Immature natural killer cell (primary cell): ENCODE results near the gene MTERF2. TPM values are rescaled to one million over a fixed set of nuclear protein-coding genes. Genes with fewer than 3 reads are reported as not detected.
"Not testable (repeated sequence)": the region's sequence is repeated elsewhere in the genome, so short reads cannot be mapped to it uniquely, and the experiment has no call there.

Experiments used
- DNase-seq, 3 donors: peaks; one replicate each; pipeline ENCODE4 v3.0.0; 2022; ENCODE audit warnings: mixed read lengths in 1 of 3
- H3K27ac Mint-ChIP-seq, 6 donors: one replicate each; pipeline ENCODE4 v1.8.0; 2020; ENCODE audit warnings: mixed read lengths in 6 of 6, mild to moderate bottlenecking in 5 of 6, inconsistent platforms in 4 of 6, moderate library complexity in 3 of 6
- H3K27me3 Mint-ChIP-seq, 3 donors: one replicate each; pipeline ENCODE4 v1.8.0; 2020 to 2021; ENCODE audit warnings: low read depth in 3 of 3, mild to moderate bottlenecking in 3 of 3, mixed read lengths in 3 of 3, moderate library complexity in 3 of 3, inconsistent platforms in 1 of 3
- H3K36me3 Mint-ChIP-seq, 3 donors: one replicate each; pipeline ENCODE4 v1.8.0; 2020; ENCODE audit warnings: mixed read lengths in 3 of 3, inconsistent platforms in 2 of 3, mild to moderate bottlenecking in 2 of 3
- H3K4me1 Mint-ChIP-seq, 2 donors: one replicate each; pipeline ENCODE4 v1.8.0; 2020; ENCODE audit warnings: inconsistent platforms in 2 of 2, mild to moderate bottlenecking in 2 of 2, mixed read lengths in 2 of 2, moderate library complexity in 1 of 2
- H3K4me3 Mint-ChIP-seq, 5 donors: one replicate each; pipeline ENCODE4 v1.8.0; 2020; ENCODE audit warnings: mild to moderate bottlenecking in 5 of 5, mixed read lengths in 5 of 5, inconsistent platforms in 3 of 5, moderate library complexity in 3 of 5
- H3K9me3 Mint-ChIP-seq, 6 donors: one replicate each; pipeline ENCODE4 v1.8.0; 2020; ENCODE audit warnings: mild to moderate bottlenecking in 6 of 6, mixed read lengths in 6 of 6, inconsistent platforms in 4 of 6, moderate library complexity in 3 of 6
- polyA plus RNA-seq, 3 donors: library from polyadenylated mRNA; unstranded; fragments of 300-500 nt; fragmentation: Illumina TruSeq; gene quantifications; one replicate each; pipeline ENCODE4 v1.2.3, GENCODE V29; 2021

Gene MTERF2, protein sequence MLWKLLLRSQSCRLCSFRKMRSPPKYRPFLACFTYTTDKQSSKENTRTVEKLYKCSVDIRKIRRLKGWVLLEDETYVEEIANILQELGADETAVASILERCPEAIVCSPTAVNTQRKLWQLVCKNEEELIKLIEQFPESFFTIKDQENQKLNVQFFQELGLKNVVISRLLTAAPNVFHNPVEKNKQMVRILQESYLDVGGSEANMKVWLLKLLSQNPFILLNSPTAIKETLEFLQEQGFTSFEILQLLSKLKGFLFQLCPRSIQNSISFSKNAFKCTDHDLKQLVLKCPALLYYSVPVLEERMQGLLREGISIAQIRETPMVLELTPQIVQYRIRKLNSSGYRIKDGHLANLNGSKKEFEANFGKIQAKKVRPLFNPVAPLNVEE
- polyA plus RNA-seq, result 10 to 100 TPM in 1 of 3 donors, 1 to 10 TPM in 2; 7.7 to 10.6 (median 9.7) TPM

DNA sequence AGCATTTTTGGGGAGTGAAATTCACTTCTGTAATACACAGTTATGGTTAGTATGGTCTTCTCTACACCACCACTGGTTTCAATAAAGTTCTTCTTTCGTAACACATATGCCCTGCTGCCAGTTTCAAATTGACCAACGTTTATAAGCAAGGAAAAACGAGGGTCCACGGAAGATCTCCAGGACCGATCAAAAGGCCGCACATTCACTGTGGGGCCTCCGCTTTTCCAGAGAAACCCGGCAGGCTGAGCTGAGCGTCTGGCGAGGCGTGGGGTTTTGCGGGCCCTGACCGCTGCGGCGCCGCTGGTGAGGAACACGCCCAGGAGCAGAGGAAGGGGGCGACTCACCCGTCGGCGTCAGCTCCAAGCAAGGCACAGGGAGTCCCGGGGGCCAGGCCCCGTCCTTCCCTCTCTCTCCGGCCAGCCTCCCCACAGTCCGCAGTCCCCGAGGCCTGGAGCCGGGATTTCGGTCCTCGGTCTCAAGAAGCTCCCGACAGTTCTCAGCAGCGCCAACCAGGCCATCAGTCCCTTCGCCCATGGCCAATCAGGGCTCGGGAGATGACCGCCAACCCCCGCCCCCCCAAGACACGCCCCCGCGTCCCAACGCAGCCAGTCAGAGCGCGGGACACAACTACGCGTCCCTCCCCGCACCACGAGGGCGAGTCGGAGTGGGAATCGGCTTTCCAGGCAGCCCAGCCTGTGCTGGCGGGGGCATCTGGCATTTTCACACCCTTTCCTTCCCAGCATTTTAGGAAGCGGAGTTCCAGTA is at the start of gene MTERF2:
Gene MTERF2, minus strand, starts transcription at position 522 of the 765 bp plus-strand sequence. CDS start 8,432 bp downstream, outside the sequence.
- no peaks in the 10 kb centered on the region for H3K9me3 Mint-ChIP-seq
- peaks cover 37 to 40% of the 10 kb centered on the region in 2 donors for H3K4me1 Mint-ChIP-seq
- peaks cover 3 to 9% (median 3%) of the 10 kb centered on the region in 3 donors for H3K27me3 Mint-ChIP-seq
- H3K4me3 Mint-ChIP-seq, result peak within 1 kb of the TSS; percentile 95 to 99 (median 98)
- DNase-seq, result peak; percentile 79 to 81 (median 80)
- H3K27ac Mint-ChIP-seq, result peak within 1 kb of the TSS; percentile 93 to 97 (median 95)
- H3K36me3 Mint-ChIP-seq, result peaks cover 12 to 20% (median 18%) of the 10 kb centered on the region in 3 donors

DNA sequence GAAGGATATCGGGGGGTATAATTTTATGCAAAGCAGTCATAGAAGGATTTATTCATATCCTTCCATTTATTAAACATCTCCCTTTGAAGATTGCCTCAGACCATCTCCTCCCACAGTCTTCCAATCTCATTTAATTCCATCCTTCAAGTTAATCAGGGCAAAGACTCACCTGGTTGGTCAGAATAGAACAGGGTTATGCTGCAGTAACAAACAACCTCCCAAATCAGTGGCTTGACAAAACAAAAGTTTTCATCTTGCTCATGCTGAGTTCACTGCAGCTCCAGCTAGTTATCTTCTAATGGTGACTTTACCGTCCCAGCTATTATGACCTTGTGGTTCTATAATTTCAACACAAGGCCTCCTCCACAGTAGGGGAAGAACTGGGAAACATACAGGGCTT is 48.8 kb upstream of the MTERF2 start:
- no peaks in the 10 kb centered on the region for H3K9me3 Mint-ChIP-seq
- no peak for DNase-seq
- H3K27me3 Mint-ChIP-seq, result peaks cover 1 to 18% (median 5%) of the 10 kb centered on the region in 3 donors
- peaks cover 11 to 17% (median 14%) of the 10 kb centered on the region in 3 donors for H3K36me3 Mint-ChIP-seq
- H3K4me3 Mint-ChIP-seq, result no peak overlapping the region
- peaks cover 28 to 39% of the 10 kb centered on the region in 2 donors for H3K4me1 Mint-ChIP-seq
- peak overlapping the region in 4 of 6 donors; percentile 15 to 65 (median 54) for H3K27ac Mint-ChIP-seq

DNA sequence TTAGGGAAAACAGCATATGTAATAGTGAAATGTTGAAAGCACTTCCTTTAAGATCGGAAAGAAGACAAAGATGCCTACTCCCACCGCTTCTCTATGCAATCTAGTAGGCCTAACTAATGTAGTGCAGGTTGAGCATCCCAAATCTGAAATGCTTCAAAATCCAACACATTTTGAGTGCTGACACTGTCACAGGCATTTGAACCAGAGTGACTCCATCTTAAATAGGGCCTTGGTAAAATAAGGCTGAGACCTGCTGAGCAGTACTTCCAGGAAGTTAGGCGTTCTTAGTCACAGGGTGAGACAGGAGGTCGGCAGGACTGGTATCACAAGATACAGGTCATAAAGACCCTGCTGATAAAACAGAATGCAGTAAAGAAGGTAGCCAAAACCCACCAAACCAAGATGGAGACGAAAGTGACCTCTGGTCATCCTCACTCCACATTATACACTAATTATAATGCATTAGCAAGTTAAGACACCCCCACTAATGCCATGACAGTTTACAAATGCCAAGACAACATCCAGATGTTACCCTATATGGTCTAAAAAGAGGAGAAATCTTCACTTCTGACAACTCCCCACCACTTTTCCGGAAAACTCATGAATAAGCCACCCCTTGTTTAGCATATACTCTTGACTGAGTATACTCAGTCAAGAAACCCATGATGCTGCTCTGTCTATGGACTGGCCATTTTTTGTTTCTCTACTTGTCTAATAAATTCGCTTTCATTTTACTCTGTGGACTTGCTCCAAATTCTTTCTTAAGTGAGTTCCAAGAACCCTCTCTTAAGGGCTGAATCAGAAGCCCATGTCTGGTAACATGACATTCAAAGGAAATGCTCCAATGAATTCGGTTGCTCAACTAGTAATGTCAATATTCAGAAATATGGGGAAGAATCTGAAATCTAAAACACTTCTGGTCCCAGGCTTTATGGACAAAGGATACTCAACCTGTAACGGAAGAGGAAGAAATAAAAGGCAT is 47.1 kb upstream of the MTERF2 start:
- H3K9me3 Mint-ChIP-seq, result no peaks in the 10 kb centered on the region

DNA sequence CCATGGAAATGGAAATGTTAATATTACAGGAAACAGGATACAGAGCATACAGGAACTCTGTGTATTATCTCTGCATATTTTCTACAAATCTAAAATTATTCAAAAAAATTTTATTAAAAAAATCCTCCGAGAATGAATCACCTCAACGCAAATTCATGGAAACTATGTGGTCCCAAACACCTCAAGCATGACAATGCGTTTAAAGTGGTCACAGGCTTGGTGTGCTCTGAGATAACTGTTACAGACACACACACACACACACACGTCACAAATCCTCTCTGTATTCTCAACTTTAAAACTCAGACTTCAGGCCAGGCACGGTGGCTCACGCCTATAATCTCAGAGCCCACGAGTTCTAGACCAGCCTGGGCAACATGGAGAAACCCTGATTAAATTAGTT is 45.3 kb upstream of the MTERF2 start:
- peaks cover 2 to 28% (median 9%) of the 10 kb centered on the region in 3 donors for H3K27me3 Mint-ChIP-seq
- H3K4me3 Mint-ChIP-seq, result peak overlapping the region in 2 of 5 donors; percentile 62 to 69
- peak; percentile 33 to 50 (median 36) for DNase-seq
- peak overlapping the region; percentile 82 to 100 (median 92) for H3K27ac Mint-ChIP-seq
- H3K36me3 Mint-ChIP-seq, result peaks cover 5 to 13% (median 10%) of the 10 kb centered on the region in 3 donors
- H3K9me3 Mint-ChIP-seq, result no peaks in the 10 kb centered on the region
- peaks cover 55 to 62% of the 10 kb centered on the region in 2 donors for H3K4me1 Mint-ChIP-seq

More for the DNA sequence above, 47.1 kb upstream of the MTERF2 start:
- no peak overlapping the region for H3K4me3 Mint-ChIP-seq
- H3K36me3 Mint-ChIP-seq, result peaks cover 11 to 17% (median 14%) of the 10 kb centered on the region in 3 donors
- H3K27ac Mint-ChIP-seq, result peak overlapping the region; percentile 15 to 71 (median 50)
- DNase-seq, result no peak
- H3K27me3 Mint-ChIP-seq, result peaks cover 3 to 21% (median 5%) of the 10 kb centered on the region in 3 donors
- peaks cover 41 to 46% of the 10 kb centered on the region in 2 donors for H3K4me1 Mint-ChIP-seq

DNA sequence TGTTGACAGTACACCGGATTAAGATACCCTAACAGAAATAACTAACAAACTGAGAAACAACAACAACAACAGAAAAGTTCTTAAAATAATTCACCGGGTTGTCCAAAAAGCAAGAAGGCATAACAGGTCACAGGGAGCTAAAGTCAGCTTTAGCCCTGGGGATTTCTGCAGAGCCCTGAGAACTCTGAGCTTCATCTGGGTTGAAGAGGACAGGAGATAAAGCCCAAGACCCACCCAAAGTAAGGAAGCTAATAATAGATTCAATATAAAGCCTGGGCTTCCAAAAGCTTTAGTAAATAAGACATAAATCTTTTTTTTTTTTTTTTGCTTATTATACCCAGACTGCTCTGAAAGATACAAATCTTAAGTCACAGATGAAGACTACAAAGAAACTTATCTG is 44.1 kb upstream of the MTERF2 start:
- DNase-seq, result no peak
- no peaks in the 10 kb centered on the region for H3K9me3 Mint-ChIP-seq
- peaks cover 0 to 6% (median 0%) of the 10 kb centered on the region in 3 donors for H3K36me3 Mint-ChIP-seq
- H3K27ac Mint-ChIP-seq, result peak overlapping the region; percentile 83 to 100 (median 100)
- peak overlapping the region in 2 of 5 donors; percentile 19 to 76 for H3K4me3 Mint-ChIP-seq
- H3K27me3 Mint-ChIP-seq, result peaks cover 2 to 24% (median 9%) of the 10 kb centered on the region in 3 donors
- H3K4me1 Mint-ChIP-seq, result peaks cover 66 to 74% of the 10 kb centered on the region in 2 donors

DNA sequence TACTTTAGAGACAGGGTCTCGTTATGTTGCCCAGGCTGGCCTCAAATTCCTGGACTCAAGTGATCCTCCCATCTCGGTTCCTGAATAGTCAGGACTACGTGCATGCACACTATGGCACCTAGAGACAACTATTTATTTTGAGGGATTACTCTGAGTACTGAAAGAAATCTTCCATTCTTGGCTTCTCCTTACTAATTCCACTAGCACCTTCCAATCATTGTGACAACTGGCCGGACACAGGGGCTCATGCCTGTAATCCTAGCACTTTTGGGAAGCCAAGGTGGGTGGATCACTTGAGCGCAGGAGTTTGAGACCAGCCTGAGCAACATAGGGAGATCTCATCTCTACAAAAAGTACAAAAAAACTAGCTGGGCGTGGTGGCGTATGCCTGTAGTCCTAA is 42.1 kb upstream of the MTERF2 start:
- H3K4me3 Mint-ChIP-seq, result peak overlapping the region in 2 of 5 donors; percentile 11 to 35
- H3K27me3 Mint-ChIP-seq, result peaks cover 2 to 22% (median 9%) of the 10 kb centered on the region in 3 donors
- H3K4me1 Mint-ChIP-seq, result peaks cover 69 to 76% of the 10 kb centered on the region in 2 donors
- no peaks in the 10 kb centered on the region for H3K36me3 Mint-ChIP-seq
- H3K9me3 Mint-ChIP-seq, result no peaks in the 10 kb centered on the region
- peak overlapping the region; percentile 81 to 100 (median 100) for H3K27ac Mint-ChIP-seq
- no peak for DNase-seq

DNA sequence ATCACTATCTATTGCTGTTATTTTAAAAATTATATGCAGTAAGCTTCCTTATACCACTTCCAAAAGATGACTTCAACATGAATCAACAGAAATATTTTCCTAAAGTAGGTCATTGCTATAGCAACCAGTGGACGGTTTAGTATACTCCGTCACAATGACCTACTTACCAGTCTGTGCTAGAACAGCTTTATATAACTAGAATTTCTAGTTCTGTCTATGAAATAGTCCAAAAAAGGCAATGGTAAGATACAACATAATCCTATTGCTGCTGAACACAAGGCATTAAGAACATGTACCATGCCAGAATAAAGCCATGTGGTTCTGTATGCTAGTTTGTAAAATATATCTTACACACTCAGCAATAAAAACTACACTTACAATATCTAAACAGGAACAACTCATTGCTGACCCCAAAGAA is 40.7 kb upstream of the MTERF2 start:
- H3K27me3 Mint-ChIP-seq, result peaks cover 2 to 17% (median 8%) of the 10 kb centered on the region in 3 donors
- no peaks in the 10 kb centered on the region for H3K9me3 Mint-ChIP-seq
- H3K4me1 Mint-ChIP-seq, result peaks cover 63 to 82% of the 10 kb centered on the region in 2 donors
- H3K27ac Mint-ChIP-seq, result peak overlapping the region; percentile 99 to 100 (median 100)
- peak; percentile 80 to 90 (median 85) for DNase-seq
- H3K4me3 Mint-ChIP-seq, result peak overlapping the region; percentile 68 to 93 (median 83)
- H3K36me3 Mint-ChIP-seq, result no peaks in the 10 kb centered on the region

DNA sequence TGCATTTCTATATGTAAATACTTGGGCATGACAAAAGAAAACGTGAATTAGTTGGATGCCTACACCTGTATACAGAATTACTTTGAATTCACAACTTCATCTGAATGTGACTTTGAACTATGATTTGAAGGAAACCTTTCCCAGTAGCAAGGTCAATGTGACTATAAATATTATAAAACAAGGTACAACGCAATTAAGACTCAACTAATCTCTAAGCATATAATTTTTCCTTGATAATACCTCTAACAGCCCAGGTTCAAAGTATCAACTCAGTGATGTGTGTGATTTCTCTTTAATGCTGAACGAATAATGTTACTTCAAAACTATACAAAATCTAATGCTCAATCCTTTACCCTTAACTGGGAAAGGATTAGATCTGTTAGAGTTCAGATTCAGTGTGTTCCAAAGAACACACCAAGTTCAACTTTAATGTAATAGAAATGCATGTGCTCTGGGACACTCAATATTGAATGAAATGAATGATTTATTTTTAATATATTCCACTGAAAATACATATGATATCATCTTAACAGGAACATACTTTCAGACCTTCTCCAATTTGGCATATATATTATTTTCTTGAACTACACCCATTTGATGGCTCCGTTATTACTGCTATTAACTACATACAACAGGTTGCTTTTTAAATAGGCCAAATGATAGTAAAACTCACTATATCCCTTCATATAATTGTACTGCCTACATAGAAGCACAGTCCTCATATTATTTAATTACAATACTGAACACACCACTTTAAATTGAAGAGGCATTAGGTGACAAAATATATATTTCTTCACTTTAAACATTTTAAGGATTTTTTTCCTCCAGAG is 40.1 kb upstream of the MTERF2 start:
- Mint-ChIP-seq H3K4me3 (peak overlapping the region; percentile 68 to 93 (median 83)), H3K4me1 (peaks cover 58 to 75% of the 10 kb centered on the region in 2 donors), H3K27ac (peak overlapping the region; percentile 99 to 100 (median 100)), H3K36me3 (no peaks in the 10 kb centered on the region), H3K27me3 (peaks cover 2 to 15% (median 4%) of the 10 kb centered on the region in 3 donors), H3K9me3 (no peaks in the 10 kb centered on the region)
- DNase-seq, result no peak

DNA sequence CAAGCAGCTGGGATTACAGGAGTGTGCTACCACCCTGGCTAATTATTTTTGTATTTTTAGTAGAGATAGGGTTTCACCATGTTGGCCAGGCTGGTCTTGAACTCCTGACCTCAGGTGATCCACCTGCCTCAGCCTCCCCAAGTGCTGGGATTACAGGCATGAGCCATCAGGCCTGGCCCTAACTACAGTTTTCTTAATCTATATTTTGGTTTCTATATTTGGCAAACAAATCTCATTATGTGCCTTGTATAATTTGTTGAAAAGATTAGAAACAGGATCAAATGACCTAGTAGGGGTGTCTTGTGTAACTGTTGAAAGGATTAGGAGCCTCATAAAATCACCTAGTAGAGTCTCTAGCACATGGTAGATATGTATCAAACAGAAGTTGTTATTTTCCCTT is 39.4 kb upstream of the MTERF2 start:
- Mint-ChIP-seq H3K4me1 (peaks cover 52 to 69% of the 10 kb centered on the region in 2 donors), H3K4me3 (peak overlapping the region in 2 of 5 donors; percentile 15 to 37), H3K27ac (peak overlapping the region; percentile 99 to 100 (median 100)), H3K27me3 (peaks cover 2 to 10% (median 4%) of the 10 kb centered on the region in 3 donors)
- H3K9me3 Mint-ChIP-seq, H3K36me3 Mint-ChIP-seq, DNase-seq: not testable (repeated sequence)

DNA sequence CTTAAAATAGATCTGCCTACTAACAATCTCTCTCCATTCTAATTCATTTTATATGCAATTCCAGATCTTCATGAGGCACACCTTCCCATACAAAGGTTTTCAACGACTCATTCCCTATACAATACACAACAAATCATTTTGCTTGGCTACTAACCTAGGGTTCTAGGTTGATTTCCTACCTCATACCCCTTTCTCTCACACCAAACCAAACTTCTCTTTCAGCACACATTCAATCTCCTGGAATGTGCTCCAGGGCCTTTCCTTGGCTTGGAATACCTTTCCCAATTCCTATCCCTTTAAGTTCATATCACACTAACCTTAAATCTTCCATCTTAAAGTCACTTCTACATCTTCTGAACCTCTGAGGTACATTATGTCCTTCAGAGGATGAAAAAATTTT is 38.7 kb upstream of the MTERF2 start:
- H3K9me3 Mint-ChIP-seq, result no peaks in the 10 kb centered on the region
- peak overlapping the region; percentile 55 to 100 (median 85) for H3K27ac Mint-ChIP-seq

DNA sequence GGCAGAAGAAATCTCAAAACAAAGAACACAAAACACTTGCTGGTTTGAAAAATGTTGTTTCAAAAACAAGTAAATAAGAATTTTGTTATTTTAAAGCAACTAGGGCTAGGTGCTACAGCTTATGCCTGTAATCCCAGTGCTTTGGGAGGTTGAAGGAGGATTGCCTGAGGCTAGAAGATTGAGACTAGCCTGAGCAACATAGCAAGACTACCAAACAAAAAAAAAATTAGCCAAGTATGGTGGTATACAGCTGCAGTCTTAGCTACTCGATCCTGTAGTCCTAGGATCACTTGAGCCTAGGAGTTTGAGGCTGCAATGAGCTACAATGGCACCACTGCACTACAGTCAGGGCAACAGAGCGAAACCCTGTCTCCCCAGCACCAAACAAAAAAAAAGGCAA is 32.6 kb upstream of the MTERF2 start:
- Mint-ChIP-seq H3K4me3 (no peak overlapping the region), H3K4me1 (peaks cover 0 to 10% of the 10 kb centered on the region in 2 donors), H3K9me3 (no peaks in the 10 kb centered on the region), H3K27ac (peak overlapping the region in 1 of 6 donors; percentile 23), H3K36me3 (peaks cover 7 to 27% (median 17%) of the 10 kb centered on the region in 3 donors), H3K27me3 (peaks cover 0 to 2% (median 0%) of the 10 kb centered on the region in 3 donors)
- no peak for DNase-seq

More for the DNA sequence above, 38.7 kb upstream of the MTERF2 start:
- Mint-ChIP-seq H3K4me1 (peaks cover 46 to 62% of the 10 kb centered on the region in 2 donors), H3K4me3 (no peak overlapping the region), H3K36me3 (peaks cover under 1 to 5% (median under 1%) of the 10 kb centered on the region in 3 donors), H3K27me3 (peaks cover 2 to 10% (median 5%) of the 10 kb centered on the region in 3 donors)
- DNase-seq, result no peak

DNA sequence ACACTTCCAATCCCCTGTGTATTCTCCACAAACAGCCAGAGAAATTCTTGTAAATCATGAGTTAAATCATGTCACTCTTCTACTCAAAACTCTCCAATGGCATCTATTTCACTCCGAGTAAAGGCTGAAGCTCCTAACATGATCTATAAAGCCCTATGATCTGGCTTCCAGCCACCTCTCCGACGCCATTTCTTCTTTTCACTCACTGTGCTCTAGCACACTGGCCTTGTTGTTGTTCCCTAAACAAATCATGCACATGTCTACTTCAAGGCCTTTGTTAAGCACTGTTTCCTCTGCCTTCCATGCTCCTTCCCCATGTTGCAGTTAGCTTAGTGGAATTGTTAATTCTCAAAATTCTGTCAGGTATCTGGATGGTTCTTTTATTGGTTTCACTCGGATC is 30.1 kb upstream of the MTERF2 start:
- Mint-ChIP-seq H3K27ac (peak overlapping the region in 2 of 6 donors; percentile 10 to 29), H3K36me3 (peaks cover 14 to 27% (median 17%) of the 10 kb centered on the region in 3 donors), H3K9me3 (no peaks in the 10 kb centered on the region), H3K4me3 (no peak overlapping the region), H3K27me3 (peaks cover 0 to 4% (median 2%) of the 10 kb centered on the region in 3 donors), H3K4me1 (peaks cover 2 to 6% of the 10 kb centered on the region in 2 donors)
- no peak for DNase-seq
